Astrocyte (in vitro differentiated cells and primary cell): Measurements from ENCODE around the gene SMDT1. TPM values are rescaled to one million over a fixed set of nuclear protein-coding genes. Genes with fewer than 3 reads are reported as not detected.
"Not testable (repeated sequence)": the region's sequence is repeated elsewhere in the genome, so short reads cannot be mapped to it uniquely, and the experiment has no call there.

Source experiments
- DNase-seq: peaks from one replicate; pipeline ENCODE4 v3.0.0-alpha.2; 2010; ENCODE audit warnings: low read depth
- FAIRE-seq: peaks from 2 replicates; lab custom pipeline; 2011; peaks lifted over from hg19 to GRCh38; lab: Jason Lieb, UNC
- H2AFZ ChIP-seq: 2 replicates; pipeline ENCODE4 v1.6.0; 2012; ENCODE audit warnings: low read depth, low read length, inconsistent platforms
- H3K27ac ChIP-seq: 2 replicates; pipeline ENCODE4 v1.5.1; 2011; ENCODE audit warnings: low read depth, low read length, inconsistent platforms
- H3K27me3 ChIP-seq: 2 replicates; pipeline ENCODE4 v1.6.0; 2011; ENCODE audit warnings: low read length, inconsistent platforms; ENCODE audit not compliant: insufficient read depth
- H3K36me3 ChIP-seq: 2 replicates; pipeline ENCODE4 v1.5.1; 2011; ENCODE audit warnings: low read length, inconsistent platforms; ENCODE audit not compliant: insufficient read depth
- H3K4me1 ChIP-seq: 2 replicates; pipeline ENCODE4 v1.5.1; 2011; ENCODE audit warnings: low read length, inconsistent platforms; ENCODE audit not compliant: insufficient read depth
- H3K4me2 ChIP-seq: 2 replicates; pipeline ENCODE4 v1.6.0; 2012; ENCODE audit warnings: low read length, inconsistent platforms
- H3K4me3 ChIP-seq: 2 replicates; pipeline ENCODE4 v1.5.1; 2011; ENCODE audit warnings: low read depth, mild to moderate bottlenecking, low read length, inconsistent platforms; ENCODE audit not compliant: insufficient read depth
- H3K79me2 ChIP-seq: 2 replicates; pipeline ENCODE4 v1.6.0; 2012; ENCODE audit warnings: mild to moderate bottlenecking, low read length, inconsistent platforms; ENCODE audit not compliant: insufficient read depth
- H3K9ac ChIP-seq: 2 replicates; pipeline ENCODE4 v1.6.0; 2012; ENCODE audit warnings: mild to moderate bottlenecking, low read length, inconsistent platforms
- H3K9me3 ChIP-seq: 2 replicates; pipeline ENCODE4 v1.5.1; 2012; ENCODE audit warnings: low read depth, mild to moderate bottlenecking, low read length, inconsistent platforms; ENCODE audit not compliant: insufficient read depth
- H4K20me1 ChIP-seq: 2 replicates; pipeline ENCODE4 v1.6.0; 2012; ENCODE audit warnings: low read length, inconsistent platforms; ENCODE audit not compliant: insufficient read depth
- H3K27ac Mint-ChIP-seq: one replicate; pipeline ENCODE4 v1.8.0; 2021; ENCODE audit warnings: mild to moderate bottlenecking, mixed read lengths; ENCODE audit not compliant: unreplicated experiment
- H3K27me3 Mint-ChIP-seq: one replicate; pipeline ENCODE4 v1.8.0; 2021; ENCODE audit warnings: low read depth, mixed read lengths; ENCODE audit not compliant: unreplicated experiment
- H3K36me3 Mint-ChIP-seq: one replicate; pipeline ENCODE4 v1.8.0; 2021; ENCODE audit warnings: low read depth, mixed read lengths; ENCODE audit not compliant: unreplicated experiment
- H3K4me1 Mint-ChIP-seq: one replicate; pipeline ENCODE4 v1.8.0; 2021; ENCODE audit warnings: low read depth, mixed read lengths; ENCODE audit not compliant: unreplicated experiment
- H3K4me3 Mint-ChIP-seq: one replicate; pipeline ENCODE4 v1.8.0; 2021; ENCODE audit warnings: mild to moderate bottlenecking, moderate library complexity, mixed read lengths; ENCODE audit not compliant: unreplicated experiment
- H3K9me3 Mint-ChIP-seq: one replicate; pipeline ENCODE4 v1.8.0; 2021; ENCODE audit warnings: mild to moderate bottlenecking, mixed read lengths; ENCODE audit not compliant: unreplicated experiment
- CTCF ChIP-seq: IDR thresholded peaks from 2 replicates; pipeline ENCODE4 v1.5.1; 2011; ENCODE audit warnings: low read depth, mild to moderate bottlenecking, inconsistent platforms, low read length, moderate library complexity; ENCODE audit not compliant: insufficient read depth
- EZH2 ChIP-seq: IDR thresholded peaks from 2 replicates; pipeline ENCODE4 v1.6.1; 2012; ENCODE audit warnings: mild to moderate bottlenecking, low read length, inconsistent platforms; ENCODE audit not compliant: insufficient read depth
- total RNA-seq: library from RNA; stranded (reverse); gene quantifications from 2 replicates; pipeline ENCODE4 v1.2.1, GENCODE V29; 2021

The SMDT1 gene
- total RNA-seq, 1 donor from 2014 or later: 31.1 TPM

GRCh38 chr22:42127606-42128005 lies 48.1 kb downstream of the SMDT1 start:
- no peak overlapping the region for H2AFZ ChIP-seq
- no peaks in the 10 kb centered on the region for H3K4me1 Mint-ChIP-seq
- H3K36me3 ChIP-seq: no peaks in the 10 kb centered on the region
- H3K27ac ChIP-seq: no peak overlapping the region
- DNase-seq: no peak
- H3K4me3 ChIP-seq: no peak overlapping the region
- H4K20me1 ChIP-seq: no peaks in the 10 kb centered on the region
- no peaks in the 10 kb centered on the region for H3K27me3 ChIP-seq
- H3K4me3 Mint-ChIP-seq: no peak overlapping the region
- H3K9me3 ChIP-seq: no peaks in the 10 kb centered on the region
- H3K79me2 ChIP-seq: no peaks in the 10 kb centered on the region
- H3K36me3 Mint-ChIP-seq: peaks cover 4% of the 10 kb centered on the region
- peaks cover 3% of the 10 kb centered on the region for H3K27me3 Mint-ChIP-seq
- H3K27ac Mint-ChIP-seq: no peak overlapping the region
- H3K4me1 ChIP-seq: no peaks in the 10 kb centered on the region
- no peak for FAIRE-seq
- H3K9ac ChIP-seq: no peak overlapping the region
- TF ChIP-seq CTCF: no peak
- TF ChIP-seq EZH2: no peak
- H3K4me2 ChIP-seq: no peak overlapping the region
- H3K9me3 Mint-ChIP-seq: peaks cover 2% of the 10 kb centered on the region

GRCh38 chr22:42128007-42128406 lies 48.5 kb downstream of the SMDT1 start:
- H3K27me3 ChIP-seq, H3K4me3 ChIP-seq, H3K4me1 Mint-ChIP-seq, H3K9ac ChIP-seq, H3K4me3 Mint-ChIP-seq, H3K36me3 Mint-ChIP-seq, H3K9me3 ChIP-seq, H3K79me2 ChIP-seq, H3K27ac ChIP-seq, H3K4me1 ChIP-seq, H2AFZ ChIP-seq, H3K36me3 ChIP-seq, H4K20me1 ChIP-seq, FAIRE-seq, H3K4me2 ChIP-seq, DNase-seq, H3K27me3 Mint-ChIP-seq, H3K9me3 Mint-ChIP-seq: not testable (repeated sequence)
- peak overlapping the region; percentile 53 for H3K27ac Mint-ChIP-seq

- not testable (repeated sequence) for H3K4me3 Mint-ChIP-seq, H3K27ac ChIP-seq, H3K9me3 ChIP-seq, DNase-seq, H3K36me3 ChIP-seq, H3K4me1 ChIP-seq, H3K27me3 Mint-ChIP-seq, H2AFZ ChIP-seq, H3K27me3 ChIP-seq, H3K27ac Mint-ChIP-seq, FAIRE-seq, H3K79me2 ChIP-seq, H3K4me2 ChIP-seq, H3K9ac ChIP-seq, H3K4me3 ChIP-seq, H4K20me1 ChIP-seq, H3K36me3 Mint-ChIP-seq, H3K9me3 Mint-ChIP-seq, H3K4me1 Mint-ChIP-seq
These were observed 49.5 kb downstream of the SMDT1 start for GRCh38 chr22:42128776-42129694.

GRCh38 chr22:42130182-42130581 lies 50.7 kb downstream of the SMDT1 start:
- FAIRE-seq, H3K4me1 Mint-ChIP-seq, H3K27me3 Mint-ChIP-seq: not testable (repeated sequence)

GRCh38 chr22:42130639-42131431 lies 51.3 kb downstream of the SMDT1 start, which contains the start of gene CYP2D6:
TSS of gene CYP2D6 (minus strand) at chr22:42130810. CDS start at chr22:42130791, 19 bp downstream.
- not testable (repeated sequence) for H4K20me1 ChIP-seq, H3K9ac ChIP-seq, H3K27me3 Mint-ChIP-seq, H3K4me2 ChIP-seq, H3K4me1 ChIP-seq, H3K79me2 ChIP-seq, H3K4me3 Mint-ChIP-seq, DNase-seq, H3K4me3 ChIP-seq, H3K27ac Mint-ChIP-seq, H3K4me1 Mint-ChIP-seq, H3K27ac ChIP-seq, H3K27me3 ChIP-seq, H3K36me3 ChIP-seq, H3K9me3 Mint-ChIP-seq, FAIRE-seq, H3K9me3 ChIP-seq, H2AFZ ChIP-seq, H3K36me3 Mint-ChIP-seq

More at GRCh38 chr22:42130182-42130581, 50.7 kb downstream of the SMDT1 start:
- not testable (repeated sequence) for H3K27me3 ChIP-seq, H3K4me1 ChIP-seq, DNase-seq, H3K9me3 Mint-ChIP-seq, H3K79me2 ChIP-seq, H3K4me2 ChIP-seq, H3K36me3 Mint-ChIP-seq, H3K4me3 Mint-ChIP-seq, H3K27ac ChIP-seq, H3K9me3 ChIP-seq, H3K9ac ChIP-seq, H3K27ac Mint-ChIP-seq, H3K4me3 ChIP-seq, H3K36me3 ChIP-seq, H4K20me1 ChIP-seq, H2AFZ ChIP-seq
